Mucosa of rectum (tissue), 2 donors: ENCODE results near the gene COL4A1.

ENCODE experiments used
- H3K27ac ChIP-seq, 2 donors: one replicate each; pipeline ENCODE4 v1.7.0; 2013; ENCODE audit warnings: inconsistent platforms in 2 of 2, low read depth in 2 of 2, low read length in 2 of 2
- H3K27me3 ChIP-seq, 2 donors: one replicate each; pipeline ENCODE4 v1.7.0; 2013; ENCODE audit warnings: low read length in 2 of 2; ENCODE audit not compliant: control insufficient read depth in 2 of 2, insufficient read depth in 2 of 2
- H3K36me3 ChIP-seq, 2 donors: one replicate each; pipeline ENCODE4 v1.7.0; 2013; ENCODE audit warnings: low read length in 2 of 2; ENCODE audit not compliant: control insufficient read depth in 2 of 2, insufficient read depth in 2 of 2
- H3K4me1 ChIP-seq, 2 donors: one replicate each; pipeline ENCODE4 v1.7.0; 2013; ENCODE audit warnings: low read length in 2 of 2, mild to moderate bottlenecking in 1 of 2; ENCODE audit not compliant: control insufficient read depth in 2 of 2, insufficient read depth in 2 of 2
- H3K4me3 ChIP-seq, 2 donors: one replicate each; pipeline ENCODE4 v1.7.0; 2013; ENCODE audit warnings: low read length in 2 of 2
- H3K9ac ChIP-seq, 2 donors: one replicate each; pipeline ENCODE4 v1.7.0; 2013; ENCODE audit warnings: low read length in 2 of 2, low read depth in 1 of 2, mild to moderate bottlenecking in 1 of 2
- H3K9me3 ChIP-seq, 2 donors: one replicate each; pipeline ENCODE4 v1.7.0; 2013; ENCODE audit warnings: low read length in 2 of 2; ENCODE audit not compliant: control insufficient read depth in 2 of 2
- donor health status: healthy.
- donor health status: Normal muscosa, but diverticular disease.

The COL4A1 gene

GRCh38 chr13:110286833-110287819 lies 19.8 kb downstream of the COL4A1 start:
- Histone ChIP-seq H3K4me1 (no peaks in the 10 kb centered on the region), H3K9me3 (no peaks in the 10 kb centered on the region), H3K4me3 (no peak overlapping the region), H3K9ac (no peak overlapping the region), H3K36me3 (no peaks in the 10 kb centered on the region), H3K27ac (no peak overlapping the region), H3K27me3 (no peaks in the 10 kb centered on the region)

- no peak overlapping the region for H3K9ac ChIP-seq
- no peaks in the 10 kb centered on the region for H3K9me3 ChIP-seq
- H3K4me3 ChIP-seq, result no peak overlapping the region
- H3K36me3 ChIP-seq, result no peaks in the 10 kb centered on the region
- H3K27ac ChIP-seq, result no peak overlapping the region
- H3K4me1 ChIP-seq, result no peaks in the 10 kb centered on the region
- no peaks in the 10 kb centered on the region for H3K27me3 ChIP-seq
Measured at GRCh38 chr13:110285991-110286832, 20.7 kb downstream of the COL4A1 start.

- H3K4me1 ChIP-seq, result no peaks in the 10 kb centered on the region
- no peak overlapping the region for H3K27ac ChIP-seq
- no peaks in the 10 kb centered on the region for H3K36me3 ChIP-seq
- H3K9ac ChIP-seq, result no peak overlapping the region
- no peaks in the 10 kb centered on the region for H3K9me3 ChIP-seq
- H3K4me3 ChIP-seq, result no peak overlapping the region
- no peaks in the 10 kb centered on the region for H3K27me3 ChIP-seq
Measured at GRCh38 chr13:110284779-110285484, 22.0 kb downstream of the COL4A1 start.

DNA sequence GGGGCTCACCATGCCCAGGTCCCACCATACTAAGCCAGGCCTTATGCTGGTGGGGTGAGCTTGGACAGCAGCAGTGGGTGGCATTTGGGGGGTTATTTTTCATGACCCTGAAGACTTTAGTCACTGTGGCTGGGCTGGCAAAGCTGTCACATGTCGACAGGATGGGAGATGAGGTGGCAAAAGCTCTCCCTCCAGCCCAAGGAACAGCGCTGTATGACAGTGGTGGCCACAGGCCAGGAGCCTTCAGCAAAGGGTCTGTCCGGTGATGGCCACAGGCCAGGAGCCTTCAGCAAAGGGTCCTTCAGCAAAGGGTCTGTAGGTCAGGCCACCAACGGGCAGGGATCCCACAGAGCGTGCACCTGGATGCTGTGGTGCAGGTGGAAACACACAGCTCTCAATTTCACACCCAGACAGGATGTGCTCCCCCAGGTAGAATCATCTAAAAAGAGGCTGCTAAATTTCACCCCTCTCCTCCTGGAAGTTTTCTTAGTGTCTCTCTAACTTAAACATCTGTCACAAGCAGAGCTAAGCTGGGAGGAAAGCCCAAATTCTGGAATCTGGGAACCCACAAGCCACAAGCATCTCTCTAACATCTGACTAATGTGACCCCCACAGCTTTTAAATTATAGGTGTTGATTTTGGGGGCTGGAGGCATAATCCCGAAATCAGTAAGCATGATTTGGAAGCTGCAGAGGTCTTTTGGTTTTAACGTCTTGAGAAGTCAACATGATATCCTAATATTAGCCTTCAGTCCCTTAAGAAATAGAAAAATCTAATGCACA lies 23.0 kb downstream of the COL4A1 start:
- H3K27ac ChIP-seq, result no peak overlapping the region
- H3K9ac ChIP-seq, result no peak overlapping the region
- H3K9me3 ChIP-seq, result no peaks in the 10 kb centered on the region
- no peaks in the 10 kb centered on the region for H3K4me1 ChIP-seq
- H3K27me3 ChIP-seq, result no peaks in the 10 kb centered on the region
- H3K4me3 ChIP-seq, result no peak overlapping the region
- no peaks in the 10 kb centered on the region for H3K36me3 ChIP-seq

GRCh38 chr13:110282316-110282841 lies 24.6 kb downstream of the COL4A1 start:
- Histone ChIP-seq H3K4me3 (no peak overlapping the region), H3K27me3 (no peaks in the 10 kb centered on the region), H3K9me3 (no peaks in the 10 kb centered on the region), H3K4me1 (no peaks in the 10 kb centered on the region), H3K36me3 (no peaks in the 10 kb centered on the region), H3K27ac (no peak overlapping the region), H3K9ac (no peak overlapping the region)

DNA sequence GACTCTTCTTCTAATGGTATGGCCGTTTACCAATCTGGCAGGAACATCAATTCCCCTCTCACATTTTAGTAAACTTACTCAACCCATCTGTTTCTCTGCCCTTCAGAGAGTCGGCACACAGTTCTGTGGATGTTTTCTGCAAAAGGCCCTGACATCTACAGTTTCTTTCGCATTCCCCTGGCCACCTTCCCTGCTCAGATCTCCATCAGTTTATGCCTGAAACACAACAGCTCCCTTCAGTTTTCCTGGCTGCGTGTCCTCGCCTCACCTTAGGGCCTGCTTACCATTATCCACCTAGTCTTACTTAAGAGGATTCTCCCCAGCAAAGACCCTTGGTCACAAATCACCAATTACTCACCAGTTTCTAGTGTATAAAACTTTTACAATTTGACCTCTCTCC lies 25.2 kb downstream of the COL4A1 start:
- no peak overlapping the region for H3K27ac ChIP-seq
- H3K9ac ChIP-seq, result no peak overlapping the region
- no peaks in the 10 kb centered on the region for H3K4me1 ChIP-seq
- no peak overlapping the region for H3K4me3 ChIP-seq
- no peaks in the 10 kb centered on the region for H3K36me3 ChIP-seq
- H3K27me3 ChIP-seq, result no peaks in the 10 kb centered on the region
- H3K9me3 ChIP-seq, result no peaks in the 10 kb centered on the region

- H3K27me3 ChIP-seq, result no peaks in the 10 kb centered on the region
- H3K36me3 ChIP-seq, result no peaks in the 10 kb centered on the region
- no peaks in the 10 kb centered on the region for H3K9me3 ChIP-seq
- no peak overlapping the region for H3K4me3 ChIP-seq
- H3K27ac ChIP-seq, result peak overlapping the region in 1 of 2 donors; percentile 13
- no peaks in the 10 kb centered on the region for H3K4me1 ChIP-seq
- H3K9ac ChIP-seq, result no peak overlapping the region
Measured at GRCh38 chr13:110280985-110281688, 25.8 kb downstream of the COL4A1 start.

GRCh38 chr13:110280231-110280813 lies 26.6 kb downstream of the COL4A1 start:
- Histone ChIP-seq H3K27me3 (no peaks in the 10 kb centered on the region), H3K4me3 (no peak overlapping the region), H3K9me3 (no peaks in the 10 kb centered on the region), H3K9ac (no peak overlapping the region), H3K4me1 (no peaks in the 10 kb centered on the region), H3K36me3 (no peaks in the 10 kb centered on the region), H3K27ac (peak overlapping the region in 1 of 2 donors; percentile 13)
